IMR-90 (cell line): ENCODE results near the gene SKA2. TPM values are rescaled to one million over a fixed set of nuclear protein-coding genes. Genes with fewer than 3 reads are reported as not detected.

Source experiments
- ATAC-seq: fragments of 200-7000 bp; cut with Tn5 transposase; 2 replicates; pipeline ENCODE4 v1.9.1; 2020; ENCODE audit warnings: low read depth, mild to moderate bottlenecking, moderate library complexity
- BruUV-seq: library from RNA; stranded (reverse); fragments of 400-500 nt; replicated peaks from 2 replicates; lab custom pipeline; 2021; lab: Mats Ljungman, UMichigan
- CTCF ChIA-PET: fragments of 300-600 bp; formaldehyde crosslinking; extraction: SDS; loops from one replicate; lab custom pipeline; 2021; ENCODE audit warnings: antibody characterized with exemption; lab: Yijun Ruan, JAX
- POLR2A ChIA-PET: fragments of 300-600 bp; sonication (Branson Sonifier 250); formaldehyde crosslinking; loops from one replicate; lab custom pipeline; 2022; ENCODE audit warnings: antibody characterized with exemption; ENCODE audit not compliant: unreplicated experiment; lab: Charles Lee
- DNase-seq: peaks from one replicate; pipeline ENCODE4 v3.0.0; 2013
- H2AFZ ChIP-seq: replicated peaks from 2 replicates; pipeline ENCODE3; 2013; ENCODE audit warnings: low read length, mild to moderate bottlenecking; ENCODE audit not compliant: poor library complexity
- H2AK5ac ChIP-seq: 2 replicates; pipeline ENCODE4 v1.6.1; 2013; ENCODE audit warnings: low read depth, low read length, inconsistent platforms
- H2AK9ac ChIP-seq: replicated peaks from 2 replicates; pipeline ENCODE3; 2013; ENCODE audit warnings: mild to moderate bottlenecking, low read depth, low read length, moderate library complexity; ENCODE audit not compliant: poor library complexity
- H2BK120ac ChIP-seq: 2 replicates; pipeline ENCODE4 v1.6.1; 2013; ENCODE audit warnings: low read depth, low read length, inconsistent platforms
- H2BK15ac ChIP-seq: 3 replicates; pipeline ENCODE4 v1.6.1; 2013; ENCODE audit warnings: low read depth, low read length, inconsistent platforms
- H2BK20ac ChIP-seq: 2 replicates; pipeline ENCODE4 v1.6.1; 2013; ENCODE audit warnings: low read depth, mild to moderate bottlenecking, inconsistent platforms, low read length, moderate library complexity
- H2BK5ac ChIP-seq: 2 replicates; pipeline ENCODE4 v1.6.1; 2013; ENCODE audit warnings: mild to moderate bottlenecking, low read depth, low read length, inconsistent platforms; ENCODE audit not compliant: poor library complexity, severe bottlenecking
- H3K14ac ChIP-seq: replicated peaks from 2 replicates; pipeline ENCODE4 v1.6.1; 2013; ENCODE audit warnings: low read depth, low read length, inconsistent platforms
- H3K18ac ChIP-seq: 2 replicates; pipeline ENCODE4 v1.6.1; 2013; ENCODE audit warnings: low read depth, low read length, control low read depth
- H3K23ac ChIP-seq: 2 replicates; pipeline ENCODE4 v1.6.1; 2013; ENCODE audit warnings: low read depth, low read length, inconsistent platforms
- H3K27ac ChIP-seq: 2 replicates; pipeline ENCODE4 v1.5.1; 2013; ENCODE audit warnings: mild to moderate bottlenecking, control low read depth, low read length; ENCODE audit not compliant: insufficient read depth
- H3K27me3 ChIP-seq: 2 replicates; pipeline ENCODE4 v1.6.1; 2013; ENCODE audit warnings: low read length; ENCODE audit not compliant: control insufficient read depth, insufficient read depth
- H3K36me3 ChIP-seq: 2 replicates; pipeline ENCODE4 v1.6.1; 2013; ENCODE audit warnings: low read length, mixed read lengths; ENCODE audit not compliant: control insufficient read depth, insufficient read depth
- H3K4ac ChIP-seq: 2 replicates; pipeline ENCODE4 v1.6.1; 2013; ENCODE audit warnings: low read depth, low read length, inconsistent platforms
- H3K4me1 ChIP-seq: 2 replicates; pipeline ENCODE4 v1.6.1; 2013; ENCODE audit warnings: low read length, mixed read lengths; ENCODE audit not compliant: control insufficient read depth, insufficient read depth
- H3K4me2 ChIP-seq: 2 replicates; pipeline ENCODE4 v1.6.1; 2013; ENCODE audit warnings: low read depth, mild to moderate bottlenecking, control low read depth, low read length, moderate library complexity
- H3K4me3 ChIP-seq: 2 replicates; pipeline ENCODE4 v1.5.1; 2013; ENCODE audit warnings: low read depth, mild to moderate bottlenecking, control low read depth, low read length, moderate library complexity; ENCODE audit not compliant: insufficient read depth
- H3K56ac ChIP-seq: 2 replicates; pipeline ENCODE4 v1.6.1; 2013; ENCODE audit warnings: low read length, inconsistent platforms; ENCODE audit not compliant: insufficient read depth; ENCODE audit errors: extremely low read depth
- H3K79me1 ChIP-seq, 2 experiments: 2 replicates each; pipeline ENCODE4 v1.6.1; 2013; ENCODE audit warnings: low read length in 2 of 2, inconsistent platforms in 1 of 2, low read depth in 1 of 2
- H3K9ac ChIP-seq: 2 replicates; pipeline ENCODE4 v1.6.1; 2013; ENCODE audit warnings: low read depth, low read length, control low read depth
- H3K9me1 ChIP-seq: 2 replicates; pipeline ENCODE4 v1.6.1; 2013; ENCODE audit warnings: low read length, inconsistent platforms; ENCODE audit not compliant: insufficient read depth
- H3K9me3 ChIP-seq: 2 replicates; pipeline ENCODE4 v1.6.1; 2013; ENCODE audit warnings: low read length; ENCODE audit not compliant: control insufficient read depth, insufficient read depth
- H4K20me1 ChIP-seq: 2 replicates; pipeline ENCODE4 v1.6.1; 2013; ENCODE audit warnings: low read length, inconsistent platforms; ENCODE audit not compliant: insufficient read depth
- H4K5ac ChIP-seq: 2 replicates; pipeline ENCODE4 v1.6.1; 2013; ENCODE audit warnings: mild to moderate bottlenecking, low read depth, low read length, control low read depth
- H4K8ac ChIP-seq, 2 experiments: 2 replicates each; pipeline ENCODE4 v1.6.1; 2013; ENCODE audit warnings: low read depth in 2 of 2, low read length in 2 of 2, control low read depth in 1 of 2, inconsistent platforms in 1 of 2
- H4K91ac ChIP-seq: 2 replicates; pipeline ENCODE4 v1.6.1; 2013; ENCODE audit warnings: low read depth, low read length, inconsistent platforms; ENCODE audit not compliant: insufficient read depth
- BHLHE40 ChIP-seq: fragments of 150-350 bp; IDR thresholded peaks from 2 replicates; pipeline ENCODE4 v1.6.1; 2016; ENCODE audit warnings: mild to moderate bottlenecking, low read depth, low read length
- CEBPB ChIP-seq: IDR thresholded peaks from 2 replicates; pipeline ENCODE4 v1.6.1; 2012; ENCODE audit warnings: low read depth, low read length, improper control_type of control experiment
- CHD1 ChIP-seq: IDR thresholded peaks from 2 replicates; pipeline ENCODE4 v1.6.1; 2012; ENCODE audit warnings: low read depth, low read length, improper control_type of control experiment
- ELK1 ChIP-seq: fragments of 150-350 bp; IDR thresholded peaks from 2 replicates; pipeline ENCODE4 v1.6.1; 2016; ENCODE audit warnings: low read depth, mild to moderate bottlenecking, low read length, moderate library complexity, borderline replicate concordance
- FOS ChIP-seq: fragments of 150-350 bp; IDR thresholded peaks from 2 replicates; pipeline ENCODE4 v1.6.1; 2016; ENCODE audit warnings: low read depth, low read length
- MAFK ChIP-seq: IDR thresholded peaks from 2 replicates; pipeline ENCODE4 v1.6.1; 2012; ENCODE audit warnings: low read depth, low read length, improper control_type of control experiment
- MAZ ChIP-seq: IDR thresholded peaks from 2 replicates; pipeline ENCODE4 v1.6.1; 2012; ENCODE audit warnings: low read depth, mild to moderate bottlenecking, low read length, improper control_type of control experiment, moderate library complexity, borderline replicate concordance
- MXI1 ChIP-seq: IDR thresholded peaks from 2 replicates; pipeline ENCODE4 v1.6.1; 2012; ENCODE audit warnings: low read depth, mild to moderate bottlenecking, low read length, moderate library complexity, borderline replicate concordance
- NFE2L2 ChIP-seq: fragments of 150-350 bp; IDR thresholded peaks from 2 replicates; pipeline ENCODE4 v1.6.1; 2016; ENCODE audit warnings: low read depth, mild to moderate bottlenecking, low read length
- RAD21 ChIP-seq: IDR thresholded peaks from 2 replicates; pipeline ENCODE4 v1.6.1; 2012; ENCODE audit warnings: low read length, improper control_type of control experiment
- RCOR1 ChIP-seq: IDR thresholded peaks from 2 replicates; pipeline ENCODE4 v1.6.1; 2012; ENCODE audit warnings: mild to moderate bottlenecking, low read length, improper control_type of control experiment; ENCODE audit not compliant: insufficient replicate concordance
- RFX5 ChIP-seq: IDR thresholded peaks from 2 replicates; pipeline ENCODE4 v1.8.0; 2012; ENCODE audit warnings: low read depth, mild to moderate bottlenecking, low read length, moderate library complexity
- USF2 ChIP-seq: fragments of 150-350 bp; IDR thresholded peaks from 2 replicates; pipeline ENCODE4 v1.6.1; 2017; ENCODE audit warnings: mild to moderate bottlenecking, antibody characterized with exemption, low read length, low read depth
- WGBS, 2 experiments: methylation state at CpG; one replicate each; pipeline versions ENCODE4 v1.1.5 to v1.1.7; 2013; ENCODE audit warnings: missing lambda C conversion rate in 2 of 2; ENCODE audit not compliant: insufficient read length in 1 of 2; ENCODE audit errors: extremely low coverage in 2 of 2; 5-methylcytosine and 5-hydroxymethylcytosine counted together
- dilution Hi-C: fragments of 300-500 bp; cut with HindIII; formaldehyde crosslinking; loops from one replicate; pipeline ENCODE4 v1.14.3; 2018; ENCODE audit warnings: low sequenced_read_pairs; ENCODE audit not compliant: unreplicated experiment
- in situ Hi-C: fragments of 300-500 bp; cut with MboI; formaldehyde crosslinking; loops from 3 replicates; pipeline ENCODE4 v1.14.3; 2019; ENCODE audit warnings: low sequenced_read_pairs, inconsistent platforms, mixed read lengths
- intact Hi-C: fragments of 100-400 bp; cut with micrococcal nuclease; formaldehyde crosslinking; loops from 2 replicates; pipeline ENCODE4 v1.10.0; 2022
- polyA plus RNA-seq, 3 experiments: library from polyadenylated mRNA; depleted of rRNA; stranded (reverse); fragments of >200 nt; gene quantifications; 2 replicates each; pipeline ENCODE4 v1.2.3, GENCODE V29; 2012; ENCODE audit warnings: low replicate concordance in 1 of 3
- total RNA-seq: library from RNA; depleted of rRNA; stranded (reverse); fragments of >200 nt; gene quantifications from 2 replicates; pipeline ENCODE4 v1.2.3, GENCODE V29; 2012

Gene SKA2
- total and polyA plus RNA-seq, 2 of the 4 experiments (the other 2 are of a cell fraction), result 30.4 to 38.7 TPM

GRCh38 chr17:59160157-59161025 is 5.4 kb upstream of the SKA2 start:
- peak overlapping the region; percentile 81 for H2AK9ac ChIP-seq
- H2AK5ac ChIP-seq, result peak overlapping the region; percentile 57; the same call in 1 of the 2 replicates
- H3K9ac ChIP-seq, result no peak overlapping the region
- no peaks in the 10 kb centered on the region for H3K36me3 ChIP-seq
- H3K27ac ChIP-seq, result peak overlapping the region; percentile 66; the same call in 1 of the 2 replicates
- H4K5ac ChIP-seq, result peak overlapping the region; percentile 94
- 0 out of 2 replicates have a peak, but pooled peaks cover 1% of the 10 kb centered on the region for H3K4me1 ChIP-seq
- in situ Hi-C loops (no loop called here), dilution Hi-C loops (no loop called here), intact Hi-C loops (no loop called here)
- 0 out of 3 replicates have a peak overlapping the region, but pooled peaks have one; percentile 21 for H2BK15ac ChIP-seq
- peak overlapping the region; percentile 69 for H2AFZ ChIP-seq
- H3K18ac ChIP-seq, result peak overlapping the region; percentile 68; the same call in 1 of the 2 replicates
- H3K27me3 ChIP-seq, result no peaks in the 10 kb centered on the region
- POLR2A ChIA-PET, result no interaction called here
- peak overlapping the region; percentile 75 for H3K23ac ChIP-seq
- ATAC-seq (no peak), DNase-seq (no peak)
- WGBS, 2 experiments, result no CpG with 5 or more reads among the region's 9 CpGs
- H3K79me1 ChIP-seq, result peaks cover 17 to 39% of the 10 kb centered on the region in 2 experiments
- peak overlapping the region; percentile 5 for H2BK120ac ChIP-seq
- peak overlapping the region; percentile 13; the same call in 1 of the 2 replicates for H3K4me3 ChIP-seq
- H2BK5ac ChIP-seq, result peak overlapping the region; percentile 68
- no peaks in the 10 kb centered on the region for H4K20me1 ChIP-seq
- H3K4me2 ChIP-seq, result peak overlapping the region; percentile 87
- peaks cover 8% of the 10 kb centered on the region; the same call in 1 of the 2 replicates for H3K9me1 ChIP-seq
- CTCF ChIA-PET, result no interaction called here
- no TSS peak for BruUV-seq
- peak overlapping the region; percentile 16; the same call in 1 of the 2 replicates for H2BK20ac ChIP-seq
- peak overlapping the region; percentile 72 for H3K4ac ChIP-seq
- H3K56ac ChIP-seq, result no peak overlapping the region
- 0 out of 2 replicates have a peak overlapping the region, but pooled peaks have one; percentile 41 for H3K14ac ChIP-seq
- no peaks in the 10 kb centered on the region for H3K9me3 ChIP-seq
- peak overlapping the region; percentile 68 for H4K91ac ChIP-seq
- peak overlapping the region; percentile 71 to 92; a peak in 3 of 4 replicates for H4K8ac ChIP-seq
- TF ChIP-seq MXI1, result no peak
- no peak for TF ChIP-seq CHD1
- no peak for TF ChIP-seq BHLHE40
- no peak for TF ChIP-seq CEBPB
- no peak for TF ChIP-seq MAFK
- TF ChIP-seq RFX5, result no peak
- TF ChIP-seq MAZ, result no peak
- TF ChIP-seq ELK1, result no peak
- no peak for TF ChIP-seq RAD21
- no peak for TF ChIP-seq USF2
- TF ChIP-seq NFE2L2, result no peak
- TF ChIP-seq RCOR1, result no peak
- TF ChIP-seq FOS, result no peak
